ENCODE results near the gene AKR1A1. TPM values are rescaled to one million over a fixed set of nuclear protein-coding genes. Genes with fewer than 3 reads are reported as not detected.

The AKR1A1 gene
- total and polyA plus RNA-seq, 2 of the 8 experiments (the other 6 are each of a cell fraction or from before 2014, with no cell fraction given): 344 to 435 TPM

DNA sequence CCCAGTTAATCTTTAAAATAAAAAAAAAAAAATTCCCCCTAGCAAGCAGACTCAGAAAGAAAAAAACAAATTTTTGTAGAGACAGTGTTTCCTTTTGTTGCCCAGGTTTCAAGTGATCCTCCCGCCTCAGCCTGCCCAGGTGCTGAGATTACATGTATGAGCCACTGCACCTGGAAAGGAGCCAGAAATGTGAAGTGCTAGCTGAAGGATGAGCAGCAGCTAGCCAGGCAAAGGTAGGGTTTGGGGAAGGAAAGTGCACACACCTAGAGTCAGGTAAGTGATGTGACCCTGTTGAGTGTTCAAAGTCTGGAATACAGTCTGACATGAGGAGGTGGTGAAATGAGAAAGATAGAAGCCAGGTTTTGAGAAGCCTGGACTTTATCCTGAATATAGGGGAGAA lies 1.7 kb downstream of the AKR1A1 start (continued):
- TF ChIP-seq, protein P1, sequence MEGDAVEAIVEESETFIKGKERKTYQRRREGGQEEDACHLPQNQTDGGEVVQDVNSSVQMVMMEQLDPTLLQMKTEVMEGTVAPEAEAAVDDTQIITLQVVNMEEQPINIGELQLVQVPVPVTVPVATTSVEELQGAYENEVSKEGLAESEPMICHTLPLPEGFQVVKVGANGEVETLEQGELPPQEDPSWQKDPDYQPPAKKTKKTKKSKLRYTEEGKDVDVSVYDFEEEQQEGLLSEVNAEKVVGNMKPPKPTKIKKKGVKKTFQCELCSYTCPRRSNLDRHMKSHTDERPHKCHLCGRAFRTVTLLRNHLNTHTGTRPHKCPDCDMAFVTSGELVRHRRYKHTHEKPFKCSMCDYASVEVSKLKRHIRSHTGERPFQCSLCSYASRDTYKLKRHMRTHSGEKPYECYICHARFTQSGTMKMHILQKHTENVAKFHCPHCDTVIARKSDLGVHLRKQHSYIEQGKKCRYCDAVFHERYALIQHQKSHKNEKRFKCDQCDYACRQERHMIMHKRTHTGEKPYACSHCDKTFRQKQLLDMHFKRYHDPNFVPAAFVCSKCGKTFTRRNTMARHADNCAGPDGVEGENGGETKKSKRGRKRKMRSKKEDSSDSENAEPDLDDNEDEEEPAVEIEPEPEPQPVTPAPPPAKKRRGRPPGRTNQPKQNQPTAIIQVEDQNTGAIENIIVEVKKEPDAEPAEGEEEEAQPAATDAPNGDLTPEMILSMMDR (IDR thresholded peaks at IDR 0.05; ENCODE audit: control extremely low read depth in 1 of 3, insufficient read depth in 1 of 3, low read depth in 1 of 3, low read length in 3 of 3): no peak
